ENCODE measurements around the gene SLC24A4.

The SLC24A4 gene

GRCh38 chr14:92465353-92466055 is 142.5 kb downstream of the SLC24A4 start:
- H3K27ac ChIP-seq (replicated peaks; ENCODE audit: low read length), result no peak overlapping the region
- H3K27me3 ChIP-seq (ENCODE audit: control insufficient read depth in 3 of 3, insufficient read depth in 3 of 3, low read depth in 1 of 3, low read length in 3 of 3), result no peaks in the 10 kb centered on the region
- no CpG with 5 or more reads among the region's 13 CpGs for WGBS, 2 donors (ENCODE audit: extremely low coverage in 2 of 2, insufficient read length in 2 of 2, insufficient replicate concordance in 1 of 2)
- no peak overlapping the region for H2AFZ ChIP-seq (ENCODE audit: low read length)
- no peak overlapping the region for H3K4me2 ChIP-seq (ENCODE audit: insufficient read depth, low read length, poor library complexity, severe bottlenecking)
- H3K14ac ChIP-seq (ENCODE audit: low read length), result no peak overlapping the region
- no peak overlapping the region for H2AK5ac ChIP-seq (ENCODE audit: low read depth, low read length)
- H3K4me1 ChIP-seq (ENCODE audit: control insufficient read depth in 2 of 2, insufficient read depth in 1 of 2, low read depth in 1 of 2, low read length in 2 of 2), result no peaks in the 10 kb centered on the region
- H3K23ac ChIP-seq (ENCODE audit: low read depth, low read length, poor library complexity), result no peak overlapping the region
- no peaks in the 10 kb centered on the region for H3K79me1 ChIP-seq (ENCODE audit: low read depth, low read length)
- H4K8ac ChIP-seq (ENCODE audit: low read depth, low read length), result no peak overlapping the region
- H3K4me3 ChIP-seq (ENCODE audit: low read length in 2 of 2), result no peak overlapping the region
- peaks cover 7 to 10% of the 10 kb centered on the region in 2 donors for H3K9me3 ChIP-seq (replicated peaks in 1 of 2; ENCODE audit: control insufficient read depth in 2 of 2, insufficient read depth in 1 of 2, low read depth in 1 of 2, low read length in 2 of 2)
- no peak overlapping the region for H2BK5ac ChIP-seq (ENCODE audit: low read length)
- no peak overlapping the region for H2BK12ac ChIP-seq (ENCODE audit: low read length)
- no peak overlapping the region for H3K18ac ChIP-seq (ENCODE audit: low read length)
- H3K9ac ChIP-seq (ENCODE audit: low read depth, low read length, poor library complexity), result no peak overlapping the region
- no peak overlapping the region for H3K4ac ChIP-seq (ENCODE audit: low read length)
- H4K91ac ChIP-seq (ENCODE audit: low read depth, low read length, poor library complexity), result no peak overlapping the region
- no peak for DNase-seq (ENCODE audit: low spot score)
- H3K36me3 ChIP-seq (replicated peaks in 1 of 2; ENCODE audit: control insufficient read depth in 2 of 2, insufficient read depth in 2 of 2, low read length in 2 of 2), result no peaks in the 10 kb centered on the region
- H2BK15ac ChIP-seq (ENCODE audit: low read length), result no peak overlapping the region
- H2BK120ac ChIP-seq (ENCODE audit: low read depth, low read length), result no peak overlapping the region

GRCh38 chr14:92466059-92466458 is 143.1 kb downstream of the SLC24A4 start:
- Histone ChIP-seq H3K79me1 (ENCODE audit: low read depth, low read length) (no peaks in the 10 kb centered on the region), H3K4me1 (ENCODE audit: control insufficient read depth in 2 of 2, insufficient read depth in 1 of 2, low read depth in 1 of 2, low read length in 2 of 2) (no peaks in the 10 kb centered on the region), H3K4me2 (ENCODE audit: insufficient read depth, low read length, poor library complexity, severe bottlenecking) (no peak overlapping the region), H3K14ac (ENCODE audit: low read length) (no peak overlapping the region), H3K36me3 (replicated peaks in 1 of 2; ENCODE audit: control insufficient read depth in 2 of 2, insufficient read depth in 2 of 2, low read length in 2 of 2) (no peaks in the 10 kb centered on the region), H4K91ac (ENCODE audit: low read depth, low read length, poor library complexity) (no peak overlapping the region), H3K23ac (ENCODE audit: low read depth, low read length, poor library complexity) (no peak overlapping the region), H2BK5ac (ENCODE audit: low read length) (no peak overlapping the region), H3K4ac (ENCODE audit: low read length) (no peak overlapping the region), H3K18ac (ENCODE audit: low read length) (no peak overlapping the region), H2AFZ (ENCODE audit: low read length) (no peak overlapping the region), H2BK120ac (ENCODE audit: low read depth, low read length) (no peak overlapping the region), H3K9me3 (replicated peaks in 1 of 2; ENCODE audit: control insufficient read depth in 2 of 2, insufficient read depth in 1 of 2, low read depth in 1 of 2, low read length in 2 of 2) (peaks cover 7 to 10% of the 10 kb centered on the region in 2 donors), H4K8ac (ENCODE audit: low read depth, low read length) (no peak overlapping the region), H2BK15ac (ENCODE audit: low read length) (no peak overlapping the region), H3K9ac (ENCODE audit: low read depth, low read length, poor library complexity) (no peak overlapping the region), H2BK12ac (ENCODE audit: low read length) (no peak overlapping the region), H3K27me3 (ENCODE audit: control insufficient read depth in 3 of 3, insufficient read depth in 3 of 3, low read depth in 1 of 3, low read length in 3 of 3) (peaks cover 0 to 2% (median 0%) of the 10 kb centered on the region in 3 experiments), H3K27ac (replicated peaks; ENCODE audit: low read length) (no peak overlapping the region), H3K4me3 (ENCODE audit: low read length in 2 of 2) (no peak overlapping the region), H2AK5ac (ENCODE audit: low read depth, low read length) (no peak overlapping the region)
- no CpG with 5 or more reads among the region's 3 CpGs for WGBS, 2 donors (ENCODE audit: extremely low coverage in 2 of 2, insufficient read length in 2 of 2, insufficient replicate concordance in 1 of 2)
- DNase-seq (ENCODE audit: low spot score), result no peak

DNA sequence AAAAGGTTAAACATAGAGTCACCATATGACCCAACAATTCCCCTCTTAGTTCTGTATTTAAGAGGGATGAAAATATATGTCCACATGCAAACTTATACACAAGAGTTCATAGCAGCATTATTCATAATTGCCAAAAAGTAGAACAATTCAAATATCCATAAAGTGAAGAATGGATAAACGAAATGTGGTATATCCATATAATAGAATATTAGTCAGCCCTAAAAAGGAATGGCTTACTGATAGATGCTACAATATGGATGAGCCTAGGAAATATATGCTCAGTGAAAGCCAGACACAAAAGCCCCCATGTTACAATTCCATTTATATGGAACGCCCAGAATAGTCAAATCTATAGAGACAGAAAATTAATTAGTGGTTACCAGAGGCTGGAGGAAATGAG is 146.6 kb downstream of the SLC24A4 start:
- Histone ChIP-seq H3K4me1 (ENCODE audit: control insufficient read depth in 2 of 2, insufficient read depth in 1 of 2, low read depth in 1 of 2, low read length in 2 of 2) (no peaks in the 10 kb centered on the region), H4K8ac (ENCODE audit: low read depth, low read length) (no peak overlapping the region), H3K18ac (ENCODE audit: low read length) (no peak overlapping the region), H3K27ac (replicated peaks; ENCODE audit: low read length) (no peak overlapping the region), H3K4me3 (ENCODE audit: low read length in 2 of 2) (no peak overlapping the region), H4K91ac (ENCODE audit: low read depth, low read length, poor library complexity) (no peak overlapping the region), H2BK120ac (ENCODE audit: low read depth, low read length) (no peak overlapping the region), H3K9ac (ENCODE audit: low read depth, low read length, poor library complexity) (no peak overlapping the region), H3K14ac (ENCODE audit: low read length) (no peak overlapping the region), H3K27me3 (ENCODE audit: control insufficient read depth in 3 of 3, insufficient read depth in 3 of 3, low read depth in 1 of 3, low read length in 3 of 3) (peaks cover 0 to 4% (median 0%) of the 10 kb centered on the region in 3 experiments), H3K23ac (ENCODE audit: low read depth, low read length, poor library complexity) (no peak overlapping the region), H3K4me2 (ENCODE audit: insufficient read depth, low read length, poor library complexity, severe bottlenecking) (no peak overlapping the region), H2AFZ (ENCODE audit: low read length) (no peak overlapping the region), H3K4ac (ENCODE audit: low read length) (no peak overlapping the region), H2BK15ac (ENCODE audit: low read length) (no peak overlapping the region), H3K79me1 (ENCODE audit: low read depth, low read length) (no peaks in the 10 kb centered on the region), H2AK5ac (ENCODE audit: low read depth, low read length) (no peak overlapping the region), H3K9me3 (replicated peaks in 1 of 2; ENCODE audit: control insufficient read depth in 2 of 2, insufficient read depth in 1 of 2, low read depth in 1 of 2, low read length in 2 of 2) (peaks cover 7 to 10% of the 10 kb centered on the region in 2 donors), H2BK12ac (ENCODE audit: low read length) (no peak overlapping the region), H2BK5ac (ENCODE audit: low read length) (no peak overlapping the region), H3K36me3 (replicated peaks in 1 of 2; ENCODE audit: control insufficient read depth in 2 of 2, insufficient read depth in 2 of 2, low read length in 2 of 2) (no peaks in the 10 kb centered on the region)
- no peak for DNase-seq (ENCODE audit: low spot score)
- WGBS, 2 donors (ENCODE audit: extremely low coverage in 2 of 2, insufficient read length in 2 of 2, insufficient replicate concordance in 1 of 2), result no CpG with 5 or more reads among the region's 2 CpGs

DNA sequence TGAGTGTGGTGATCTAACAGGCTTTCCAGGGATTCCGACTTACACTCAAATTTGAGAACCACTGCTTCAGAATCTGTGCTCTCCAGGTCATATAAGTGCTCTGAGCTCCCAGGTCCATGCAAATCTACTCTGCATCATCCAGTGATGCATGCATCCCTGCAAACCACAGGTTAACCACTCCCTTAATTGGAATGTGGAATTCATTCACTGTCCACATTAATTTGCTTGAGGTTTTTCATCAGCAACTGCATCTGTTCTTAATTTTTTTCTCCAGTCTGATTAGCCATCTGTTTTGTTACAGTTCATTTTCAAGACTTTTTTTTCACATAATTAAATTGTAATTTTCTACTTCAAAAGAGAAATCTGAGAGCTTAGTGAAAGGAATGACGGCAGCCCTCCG is 147.2 kb downstream of the SLC24A4 start:
- no peak overlapping the region for H3K4ac ChIP-seq (ENCODE audit: low read length)
- H3K14ac ChIP-seq (ENCODE audit: low read length), result no peak overlapping the region
- H4K8ac ChIP-seq (ENCODE audit: low read depth, low read length), result no peak overlapping the region
- H4K91ac ChIP-seq (ENCODE audit: low read depth, low read length, poor library complexity), result no peak overlapping the region
- H3K27ac ChIP-seq (replicated peaks; ENCODE audit: low read length), result no peak overlapping the region
- H3K23ac ChIP-seq (ENCODE audit: low read depth, low read length, poor library complexity), result no peak overlapping the region
- WGBS, 2 donors (ENCODE audit: extremely low coverage in 2 of 2, insufficient read length in 2 of 2, insufficient replicate concordance in 1 of 2), result no CpG with 5 or more reads among the region's 3 CpGs
- no peak overlapping the region for H3K4me3 ChIP-seq (ENCODE audit: low read length in 2 of 2)
- no peak overlapping the region for H3K9ac ChIP-seq (ENCODE audit: low read depth, low read length, poor library complexity)
- H2BK120ac ChIP-seq (ENCODE audit: low read depth, low read length), result no peak overlapping the region
- no peaks in the 10 kb centered on the region for H3K79me1 ChIP-seq (ENCODE audit: low read depth, low read length)
- no peaks in the 10 kb centered on the region for H3K36me3 ChIP-seq (replicated peaks in 1 of 2; ENCODE audit: control insufficient read depth in 2 of 2, insufficient read depth in 2 of 2, low read length in 2 of 2)
- no peak overlapping the region for H2BK5ac ChIP-seq (ENCODE audit: low read length)
- H3K27me3 ChIP-seq (ENCODE audit: control insufficient read depth in 3 of 3, insufficient read depth in 3 of 3, low read depth in 1 of 3, low read length in 3 of 3), result peaks cover 0 to 4% (median 0%) of the 10 kb centered on the region in 3 experiments
- no peak overlapping the region for H3K18ac ChIP-seq (ENCODE audit: low read length)
- H2AFZ ChIP-seq (ENCODE audit: low read length), result no peak overlapping the region
- no peaks in the 10 kb centered on the region for H3K4me1 ChIP-seq (ENCODE audit: control insufficient read depth in 2 of 2, insufficient read depth in 1 of 2, low read depth in 1 of 2, low read length in 2 of 2)
- no peak for DNase-seq (ENCODE audit: low spot score)
- peaks cover 7 to 10% of the 10 kb centered on the region in 2 donors for H3K9me3 ChIP-seq (replicated peaks in 1 of 2; ENCODE audit: control insufficient read depth in 2 of 2, insufficient read depth in 1 of 2, low read depth in 1 of 2, low read length in 2 of 2)
- no peak overlapping the region for H2BK15ac ChIP-seq (ENCODE audit: low read length)
- H2BK12ac ChIP-seq (ENCODE audit: low read length), result no peak overlapping the region
- no peak overlapping the region for H3K4me2 ChIP-seq (ENCODE audit: insufficient read depth, low read length, poor library complexity, severe bottlenecking)
- no peak overlapping the region for H2AK5ac ChIP-seq (ENCODE audit: low read depth, low read length)
